ENCODE measurements around the gene MGAT5.

MGAT5 gene

DNA sequence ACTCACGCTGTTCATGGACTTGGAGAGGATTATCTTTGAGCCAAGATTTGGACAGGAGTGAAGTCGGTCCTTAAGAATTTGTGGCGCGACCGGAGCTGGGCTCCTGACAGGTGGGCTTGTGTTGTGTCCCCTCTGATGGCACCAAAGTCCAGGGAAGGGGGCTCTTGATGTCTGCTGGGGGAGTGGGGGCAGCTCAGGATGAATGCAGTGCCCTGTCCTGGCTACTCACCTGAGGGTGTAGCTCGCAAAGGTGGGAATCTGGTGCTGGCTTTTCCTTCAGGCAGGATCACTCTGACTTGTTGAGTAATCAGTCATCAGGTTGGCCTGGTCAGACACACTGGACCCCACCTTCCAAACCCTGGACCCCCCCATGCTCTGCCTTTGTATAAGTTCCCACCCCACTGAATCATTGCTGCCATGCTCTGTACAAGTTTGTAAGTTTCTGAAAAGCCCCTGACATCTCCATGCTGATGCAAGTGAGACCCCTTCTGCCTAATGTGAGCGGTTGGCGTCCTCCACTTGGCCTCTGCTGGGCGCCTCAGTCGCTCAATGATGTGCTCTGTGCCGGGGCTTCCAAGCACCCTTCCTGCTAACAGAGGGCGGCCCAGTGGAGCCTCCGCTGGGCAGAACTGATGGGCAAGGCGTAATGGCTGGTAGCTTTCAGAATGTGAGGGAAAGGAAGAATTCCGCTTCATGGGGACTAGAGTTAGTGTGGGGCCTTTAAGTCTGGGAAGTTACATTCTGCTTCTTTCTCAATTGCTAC, 196.1 kb downstream of the MGAT5 start:
- ChIA-PET POLR2A (no interaction called here), CTCF (interaction anchor here (0.7 to 7.3 kb wide), 25 partner anchors 7 to 564 kb away, joined by 3 to 59 read pairs (median 4); no protein-coding TSS in a partner anchor)
- TF ChIP-seq, protein P1, sequence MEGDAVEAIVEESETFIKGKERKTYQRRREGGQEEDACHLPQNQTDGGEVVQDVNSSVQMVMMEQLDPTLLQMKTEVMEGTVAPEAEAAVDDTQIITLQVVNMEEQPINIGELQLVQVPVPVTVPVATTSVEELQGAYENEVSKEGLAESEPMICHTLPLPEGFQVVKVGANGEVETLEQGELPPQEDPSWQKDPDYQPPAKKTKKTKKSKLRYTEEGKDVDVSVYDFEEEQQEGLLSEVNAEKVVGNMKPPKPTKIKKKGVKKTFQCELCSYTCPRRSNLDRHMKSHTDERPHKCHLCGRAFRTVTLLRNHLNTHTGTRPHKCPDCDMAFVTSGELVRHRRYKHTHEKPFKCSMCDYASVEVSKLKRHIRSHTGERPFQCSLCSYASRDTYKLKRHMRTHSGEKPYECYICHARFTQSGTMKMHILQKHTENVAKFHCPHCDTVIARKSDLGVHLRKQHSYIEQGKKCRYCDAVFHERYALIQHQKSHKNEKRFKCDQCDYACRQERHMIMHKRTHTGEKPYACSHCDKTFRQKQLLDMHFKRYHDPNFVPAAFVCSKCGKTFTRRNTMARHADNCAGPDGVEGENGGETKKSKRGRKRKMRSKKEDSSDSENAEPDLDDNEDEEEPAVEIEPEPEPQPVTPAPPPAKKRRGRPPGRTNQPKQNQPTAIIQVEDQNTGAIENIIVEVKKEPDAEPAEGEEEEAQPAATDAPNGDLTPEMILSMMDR (IDR thresholded peaks at IDR 0.05; ENCODE audit: control extremely low read depth, extremely low read depth, low read depth, missing control alignments) = no peak
- DNase-seq (ENCODE audit: extremely low spot score) = no peak

DNA sequence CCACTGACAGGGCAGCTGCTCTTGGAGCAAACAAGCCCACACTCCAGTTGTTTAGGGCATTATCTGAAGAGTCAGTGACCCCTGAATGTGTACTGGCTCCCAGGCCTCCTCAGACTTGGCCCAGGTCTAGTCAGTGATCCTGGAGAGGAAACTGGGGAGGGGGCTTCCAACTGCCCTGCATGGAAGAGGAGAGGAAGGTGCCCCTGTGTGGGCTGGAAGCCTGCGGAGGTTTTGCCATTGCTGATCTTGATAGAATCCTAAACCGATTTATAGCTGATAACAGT, 197.4 kb downstream of the MGAT5 start:
- ChIA-PET CTCF (interaction anchor here (0.6 to 7.3 kb wide), 49 partner anchors 9 to 565 kb away, joined by 3 to 59 read pairs (median 4); no protein-coding TSS in a partner anchor), POLR2A (no interaction called here)
- TF ChIP-seq, protein P1 (IDR thresholded peaks at IDR 0.05; ENCODE audit: control extremely low read depth, extremely low read depth, low read depth, missing control alignments) = no peak
- DNase-seq (ENCODE audit: extremely low spot score) = no peak

DNA sequence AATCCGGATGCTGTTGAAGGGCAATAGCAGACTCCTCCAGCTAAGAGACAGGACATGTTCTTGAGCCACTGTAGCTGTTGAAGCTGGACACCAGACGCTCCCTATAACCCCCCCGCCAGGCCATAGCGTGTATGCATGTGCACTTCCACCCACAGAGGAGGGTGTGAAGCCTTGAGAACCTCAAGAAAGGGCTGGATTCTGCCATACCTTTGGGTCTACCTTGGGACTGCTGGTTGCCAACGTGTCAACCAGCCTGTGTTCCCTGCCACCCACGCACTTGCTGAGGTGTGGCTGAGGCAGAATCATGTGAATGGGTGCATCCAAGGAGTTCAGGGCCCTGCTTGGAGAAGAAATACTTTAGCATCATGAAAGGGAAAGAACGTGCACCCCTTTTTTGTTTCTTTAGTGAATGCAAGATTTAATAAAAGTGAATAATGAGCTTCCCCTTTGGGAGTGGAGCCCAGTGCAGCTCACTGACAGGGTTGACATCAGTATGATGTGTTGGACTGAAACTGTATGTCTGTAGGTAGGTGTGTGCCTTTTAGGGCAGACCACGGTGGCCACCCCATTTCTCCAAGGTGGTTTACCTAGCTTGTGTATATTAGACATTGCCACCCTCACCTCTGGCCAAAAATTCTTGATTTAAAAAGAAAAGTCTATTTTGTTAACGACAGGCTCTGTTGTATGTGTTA, 198.3 kb downstream of the MGAT5 start:
- POLR2A ChIA-PET = interaction anchor here (0.6 kb wide), 1 partner anchor 342 kb away, joined by 7 read pairs; no protein-coding TSS in a partner anchor
- DNase-seq (ENCODE audit: extremely low spot score) = no peak
- CTCF ChIA-PET = interaction anchor here (0.9 to 7.3 kb wide), 35 partner anchors 10 to 566 kb away, joined by 3 to 59 read pairs (median 4); no protein-coding TSS in a partner anchor
- TF ChIP-seq, protein P1 (IDR thresholded peaks at IDR 0.05; ENCODE audit: control extremely low read depth, extremely low read depth, low read depth, missing control alignments) = no peak

DNA sequence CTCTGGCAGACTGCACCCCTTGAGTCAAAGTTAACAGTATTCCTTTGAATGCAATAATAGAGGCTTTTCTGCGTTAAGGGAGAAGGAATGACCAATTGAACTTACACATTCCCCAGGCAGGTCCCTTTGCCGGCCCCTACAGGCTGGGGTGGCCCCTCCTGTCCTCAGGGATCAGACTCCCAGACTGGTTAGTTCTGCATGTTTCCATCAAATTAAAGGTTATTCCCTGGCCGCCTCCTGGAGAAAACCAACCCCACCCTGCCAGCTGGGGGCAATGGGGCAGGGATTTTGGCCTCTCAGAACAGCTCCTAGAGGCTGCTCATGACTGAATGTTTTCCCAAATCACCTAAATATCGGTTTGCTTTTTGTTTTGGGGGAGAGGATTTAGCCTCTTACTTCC, 199.6 kb downstream of the MGAT5 start:
- ChIA-PET CTCF (interaction anchor here (1.0 to 7.3 kb wide), 10 partner anchors 9 to 463 kb away, joined by 3 to 59 read pairs (median 26); no protein-coding TSS in a partner anchor), POLR2A (no interaction called here)
- no peak for DNase-seq (ENCODE audit: extremely low spot score)
- TF ChIP-seq, protein P1 (IDR thresholded peaks at IDR 0.05; ENCODE audit: control extremely low read depth, extremely low read depth, low read depth, missing control alignments) = no peak

DNA sequence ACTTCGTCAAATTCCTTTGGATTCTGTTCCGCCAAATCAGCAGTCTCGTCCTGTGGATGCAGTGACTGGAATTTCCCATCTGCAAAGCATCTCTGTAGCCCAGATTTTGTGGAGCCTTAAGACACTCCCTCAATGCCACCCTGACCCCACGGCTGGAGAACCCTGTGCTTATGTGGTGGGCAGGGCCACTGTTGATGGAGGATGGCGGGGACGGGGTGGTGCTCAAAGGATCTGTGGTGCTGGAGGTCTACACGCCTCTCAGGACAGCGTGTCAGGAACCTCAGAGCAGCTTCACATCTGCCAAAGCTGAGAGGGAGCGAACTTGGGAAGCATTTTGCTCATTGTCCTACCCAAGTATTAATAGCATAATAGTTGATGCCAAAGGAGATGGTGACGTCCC, 200.1 kb downstream of the MGAT5 start:
- ChIA-PET CTCF (interaction anchor here (1.2 to 5.5 kb wide), 4 partner anchors 42 to 344 kb away, joined by 3 to 49 read pairs (median 16); no protein-coding TSS in a partner anchor), POLR2A (no interaction called here)
- no peak for DNase-seq (ENCODE audit: extremely low spot score)
- TF ChIP-seq, protein P1 (IDR thresholded peaks at IDR 0.05; ENCODE audit: control extremely low read depth, extremely low read depth, low read depth, missing control alignments) = no peak

DNA sequence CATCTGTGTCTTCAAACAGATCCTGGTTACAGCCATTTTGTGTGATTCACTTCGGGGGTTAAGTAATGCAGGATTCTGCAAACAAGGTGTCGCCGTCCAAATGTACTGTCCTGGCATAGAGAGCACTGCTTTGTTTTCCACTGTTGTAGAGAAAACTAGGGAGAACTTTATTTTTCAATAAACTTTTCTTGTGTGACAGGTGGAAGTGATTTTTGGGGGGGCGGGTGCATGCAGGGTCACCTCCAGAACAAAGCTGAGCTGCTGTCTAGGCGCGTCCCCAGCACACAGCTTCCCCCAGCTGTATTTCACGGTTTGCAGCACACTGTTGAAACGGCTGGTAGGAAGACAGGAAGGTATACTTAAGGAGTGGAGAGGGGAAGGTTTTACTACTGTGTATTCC, 200.6 kb downstream of the MGAT5 start:
- DNase-seq (ENCODE audit: extremely low spot score) = no peak
- CTCF ChIA-PET = interaction anchor here (1.0 to 5.0 kb wide), 7 partner anchors 12 to 345 kb away, joined by 3 to 28 read pairs (median 4); no protein-coding TSS in a partner anchor
- POLR2A ChIA-PET = no interaction called here

More for the DNA sequence above, 200.6 kb downstream of the MGAT5 start:
- TF ChIP-seq, protein P1 (IDR thresholded peaks at IDR 0.05; ENCODE audit: control extremely low read depth, extremely low read depth, low read depth, missing control alignments) = no peak

All from GM10248 (cell line).